ENCODE measurements around the gene KCNK4. TPM values are rescaled to one million over a fixed set of nuclear protein-coding genes. Genes with fewer than 3 reads are reported as not detected.
A peak's percentile ranks its signal among the peaks of the same experiment; 100 is the strongest.

KCNK4 gene
- total RNA-seq, 2 donors from 2014 or later = not detected

- ATAC-seq (ENCODE audit: insufficient number of reproducible peaks, low FRiP score, low read depth) (peak; percentile 73), DNase-seq (ENCODE audit: low spot score) (peak; percentile 90)
- H3K27me3 ChIP-seq (replicated peaks; ENCODE audit: insufficient read depth) = no peaks in the 10 kb centered on the region
- peaks cover 8 to 19% of the 10 kb centered on the region in 2 donors for H3K4me1 ChIP-seq (ENCODE audit: control insufficient read depth in 1 of 2, low read depth in 2 of 2)
- peaks cover 10% of the 10 kb centered on the region for H3K36me3 ChIP-seq
- peak; percentile 13 for TF ChIP-seq CTCF (IDR thresholded peaks at IDR 0.05)
- no peaks in the 10 kb centered on the region for H3K9me3 ChIP-seq
- H3K4me3 ChIP-seq = peak within 1 kb of the TSS; percentile 79
- H3K27ac ChIP-seq = peak within 1 kb of the TSS; percentile 97 to 100
These were observed 27.1 kb downstream of the KCNK4 start, which contains the start of gene PRDX5 for GRCh38 chr11:64317961-64318765. Gene PRDX5 (plus strand): TSS chr11:64318121. CDS start chr11:64318216, 95 bp downstream.

DNA sequence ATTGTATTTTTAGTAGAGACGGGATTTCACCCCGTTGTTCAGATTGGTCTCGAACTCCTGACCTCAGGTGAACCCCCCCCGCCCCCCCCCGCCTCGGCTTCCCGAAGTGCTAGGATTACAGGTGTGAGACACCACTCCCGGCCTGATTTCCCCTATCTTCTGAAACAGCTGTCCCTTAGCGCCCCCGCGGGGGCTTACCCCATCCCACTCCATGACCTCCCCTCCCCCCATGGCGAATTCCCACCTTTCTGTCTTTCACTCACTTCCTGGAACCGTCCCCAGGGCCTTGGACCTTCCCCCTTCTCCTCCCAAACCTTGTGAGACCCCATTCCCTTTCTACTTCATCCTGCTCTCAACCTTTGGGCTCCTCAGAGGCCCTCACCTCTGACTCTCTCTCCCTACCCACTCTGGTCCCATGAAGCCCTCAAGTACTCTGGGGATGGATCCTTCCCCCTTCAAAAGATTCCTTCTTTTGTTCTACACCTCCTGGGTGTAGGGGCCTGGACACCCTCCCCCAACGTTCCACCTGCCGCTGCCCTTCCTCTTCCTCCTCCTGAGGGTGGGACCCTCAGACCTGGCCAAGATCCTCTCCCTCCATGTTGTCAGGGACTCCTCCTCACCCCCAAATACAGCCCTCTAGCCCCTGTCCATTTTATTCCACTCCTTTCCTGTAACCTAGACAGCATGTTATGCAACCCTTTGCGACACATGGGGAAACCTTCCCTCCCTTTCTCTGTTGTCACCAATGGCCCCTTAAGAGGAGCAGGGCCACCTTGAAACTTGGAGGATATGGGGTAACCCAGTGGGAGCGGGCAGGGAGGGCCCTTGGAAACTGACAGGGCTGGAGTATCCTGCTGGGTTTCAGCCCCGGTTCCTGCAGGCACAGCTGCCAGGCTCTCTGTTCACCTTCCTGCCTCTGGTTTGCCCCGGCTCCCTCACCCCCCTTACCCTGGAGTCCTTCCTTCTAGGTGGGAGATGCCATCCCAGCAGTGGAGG, 28.0 kb downstream of the KCNK4 start:
- DNase-seq (ENCODE audit: low spot score) (no peak), ATAC-seq (ENCODE audit: insufficient number of reproducible peaks, low FRiP score, low read depth) (no peak)
- Histone ChIP-seq H3K4me1 (ENCODE audit: control insufficient read depth in 1 of 2, low read depth in 2 of 2) (peaks cover 8 to 19% of the 10 kb centered on the region in 2 donors), H3K27me3 (replicated peaks; ENCODE audit: insufficient read depth) (no peaks in the 10 kb centered on the region), H3K4me3 (peak overlapping the region; percentile 79), H3K36me3 (peaks cover 10% of the 10 kb centered on the region), H3K27ac (peak overlapping the region; percentile 97 to 100), H3K9me3 (no peaks in the 10 kb centered on the region)
- TF ChIP-seq CTCF (IDR thresholded peaks at IDR 0.05) = no peak

GRCh38 chr11:64320556-64320955, 29.5 kb downstream of the KCNK4 start:
- no peak for DNase-seq (ENCODE audit: low spot score)
- Histone ChIP-seq H3K4me3 (no peak overlapping the region), H3K4me1 (ENCODE audit: control insufficient read depth in 1 of 2, low read depth in 2 of 2) (peaks cover 8 to 19% of the 10 kb centered on the region in 2 donors), H3K27ac (no peak overlapping the region), H3K27me3 (replicated peaks; ENCODE audit: insufficient read depth) (no peaks in the 10 kb centered on the region), H3K36me3 (peaks cover 7% of the 10 kb centered on the region), H3K9me3 (no peaks in the 10 kb centered on the region)
- TF ChIP-seq CTCF (IDR thresholded peaks at IDR 0.05) = no peak
- no peak for ATAC-seq (ENCODE audit: insufficient number of reproducible peaks, low FRiP score, low read depth)

GRCh38 chr11:64321026-64321425, 29.9 kb downstream of the KCNK4 start:
- H3K27ac ChIP-seq = no peak overlapping the region
- ATAC-seq (ENCODE audit: insufficient number of reproducible peaks, low FRiP score, low read depth) (no peak), DNase-seq (ENCODE audit: low spot score) (no peak)
- H3K27me3 ChIP-seq (replicated peaks; ENCODE audit: insufficient read depth) = no peaks in the 10 kb centered on the region
- H3K36me3 ChIP-seq = peaks cover 7% of the 10 kb centered on the region
- no peak overlapping the region for H3K4me3 ChIP-seq
- H3K4me1 ChIP-seq (ENCODE audit: control insufficient read depth in 1 of 2, low read depth in 2 of 2) = peaks cover 8 to 19% of the 10 kb centered on the region in 2 donors
- no peak for TF ChIP-seq CTCF (IDR thresholded peaks at IDR 0.05)
- H3K9me3 ChIP-seq = no peaks in the 10 kb centered on the region

GRCh38 chr11:64321533-64321932, 30.4 kb downstream of the KCNK4 start:
- no peak overlapping the region for H3K27ac ChIP-seq
- H3K9me3 ChIP-seq = no peaks in the 10 kb centered on the region
- no peak for ATAC-seq (ENCODE audit: insufficient number of reproducible peaks, low FRiP score, low read depth)
- H3K4me3 ChIP-seq = no peak overlapping the region
- no peaks in the 10 kb centered on the region for H3K27me3 ChIP-seq (replicated peaks; ENCODE audit: insufficient read depth)
- TF ChIP-seq CTCF (IDR thresholded peaks at IDR 0.05) = no peak
- H3K36me3 ChIP-seq = peaks cover 7% of the 10 kb centered on the region
- H3K4me1 ChIP-seq (ENCODE audit: control insufficient read depth in 1 of 2, low read depth in 2 of 2) = peaks cover 5 to 14% of the 10 kb centered on the region in 2 donors
- no peak for DNase-seq (ENCODE audit: low spot score)
